GM18519 (cell line): Measurements from ENCODE around the gene CEP128.

Source experiments
- ATAC-seq: cut with Tn5 transposase; IDR thresholded peaks from one replicate; pipeline ENCODE4 v1.9.1; 2021; ENCODE audit warnings: mild to moderate bottlenecking, moderate library complexity; ENCODE audit not compliant: unreplicated experiment, low FRiP score

The CEP128 gene

DNA sequence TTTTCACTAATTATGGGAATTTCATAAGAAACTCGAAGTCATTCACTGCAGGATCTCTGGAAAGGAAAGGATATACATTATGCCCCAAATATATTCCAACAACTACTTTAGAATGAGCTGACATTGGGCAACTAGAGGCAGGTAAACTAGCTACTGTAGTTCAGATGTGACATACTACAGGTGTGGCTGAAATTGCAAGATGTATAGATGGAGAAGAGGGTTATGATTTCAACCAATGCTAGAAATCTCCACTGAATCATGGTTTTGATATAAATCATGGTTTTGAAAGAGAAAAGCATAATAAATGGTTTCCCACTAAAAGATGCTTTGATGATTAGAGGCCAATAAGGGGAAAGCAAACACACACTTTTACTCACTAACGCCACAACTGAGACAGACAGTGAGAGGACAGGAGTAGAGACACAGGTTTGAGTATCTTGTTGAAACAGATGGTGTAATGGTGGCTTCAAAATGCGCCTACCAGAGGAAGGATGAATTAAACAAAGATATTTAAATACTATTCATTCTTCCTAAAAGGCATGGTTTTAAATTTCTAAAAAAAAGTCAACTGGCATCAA is 434.2 kb downstream of the CEP128 start:
- no peak for ATAC-seq

DNA sequence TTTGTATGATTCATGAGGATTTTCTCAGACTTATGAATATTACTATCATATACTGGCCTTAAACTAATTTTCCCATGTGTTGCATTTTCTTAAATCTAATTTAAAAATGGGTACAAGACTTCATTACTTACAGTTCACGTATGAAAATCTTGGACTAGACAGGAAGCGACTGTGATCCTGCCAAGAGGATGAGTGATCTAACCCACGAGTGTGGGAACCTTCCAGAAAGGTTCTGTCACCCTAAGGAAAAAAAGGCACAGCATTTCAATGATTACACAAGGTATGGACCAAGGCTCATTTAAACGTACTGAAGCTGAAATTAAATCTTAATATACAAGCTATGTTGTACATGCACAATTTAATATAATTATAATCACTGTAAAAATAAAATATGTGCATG is 436.8 kb downstream of the CEP128 start:
- ATAC-seq, result no peak

DNA sequence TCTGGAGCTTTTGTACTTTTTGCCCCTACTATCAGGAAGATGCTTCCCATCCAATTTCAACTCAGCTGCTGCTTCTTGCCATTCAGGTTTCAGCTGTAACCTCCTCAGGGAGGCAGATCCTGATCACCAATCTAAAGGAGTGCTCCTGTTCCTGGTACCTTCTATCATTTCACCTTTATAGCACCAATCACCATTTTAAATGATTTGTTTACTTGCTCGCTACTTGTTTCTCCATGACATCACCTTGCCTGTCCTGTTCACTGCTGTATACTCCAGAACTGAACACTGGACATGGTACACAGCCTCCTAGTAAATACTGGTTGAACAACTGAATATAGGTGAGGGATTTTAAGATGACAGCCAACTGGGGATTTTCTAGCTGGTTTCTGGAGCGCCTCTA is 443.0 kb downstream of the CEP128 start:
- no peak for ATAC-seq

DNA sequence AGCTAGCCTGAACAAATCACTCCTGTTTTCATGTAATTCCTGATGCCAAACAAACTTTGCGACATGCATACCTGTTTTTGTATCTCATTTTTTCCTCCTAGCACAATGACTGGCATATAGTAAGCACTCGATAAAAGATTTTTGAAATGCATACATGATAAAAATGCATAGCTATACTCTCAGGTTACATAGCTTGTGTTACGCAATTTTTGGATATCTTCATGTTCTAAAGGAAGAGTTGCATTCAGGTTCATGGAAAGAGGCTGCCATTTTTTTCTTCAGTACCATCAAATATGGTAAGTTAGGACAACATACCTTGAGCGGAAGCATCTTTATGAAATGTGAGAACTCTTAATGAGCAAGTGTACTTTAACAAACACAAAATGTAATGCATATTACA is 445.4 kb downstream of the CEP128 start:
- ATAC-seq, result no peak

DNA sequence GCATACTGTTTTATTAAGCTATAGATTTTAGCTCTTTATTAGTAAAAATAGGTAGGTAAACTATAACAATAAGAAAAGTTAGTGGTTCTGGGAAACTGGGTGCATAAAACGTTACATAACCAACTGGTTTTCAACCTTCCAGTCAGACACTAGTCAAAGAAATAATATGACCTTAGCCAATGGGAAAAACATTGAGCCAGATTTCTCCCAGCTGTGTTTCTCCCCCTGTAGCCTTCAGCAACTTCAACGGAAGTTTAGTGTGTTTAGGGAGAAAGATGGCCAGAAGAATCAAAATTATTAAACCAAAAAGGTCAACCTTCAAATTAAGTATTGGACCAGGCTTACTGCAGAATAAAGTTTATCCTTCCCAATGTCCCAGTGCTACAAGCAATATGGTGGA is 446.8 kb downstream of the CEP128 start:
- no peak for ATAC-seq

DNA sequence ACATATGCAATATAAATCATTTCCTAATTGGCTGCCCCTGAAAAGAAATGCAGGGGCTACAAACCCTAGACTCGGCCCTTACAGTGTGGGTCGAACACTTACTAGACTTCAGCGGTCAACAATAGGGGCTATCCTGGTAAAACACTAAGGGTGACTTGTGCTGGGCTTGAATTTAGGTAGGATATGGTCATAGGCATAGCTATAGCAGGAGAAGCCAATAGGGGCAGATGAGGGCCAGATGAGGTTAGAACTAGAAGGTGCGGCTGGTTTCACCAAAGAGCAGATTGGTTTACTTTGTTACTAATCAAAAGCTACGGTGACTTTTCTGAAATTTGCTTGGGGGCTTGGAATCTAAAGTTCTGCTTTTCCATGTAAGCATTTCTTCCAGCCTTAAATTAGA is 447.9 kb downstream of the CEP128 start:
- no peak for ATAC-seq

DNA sequence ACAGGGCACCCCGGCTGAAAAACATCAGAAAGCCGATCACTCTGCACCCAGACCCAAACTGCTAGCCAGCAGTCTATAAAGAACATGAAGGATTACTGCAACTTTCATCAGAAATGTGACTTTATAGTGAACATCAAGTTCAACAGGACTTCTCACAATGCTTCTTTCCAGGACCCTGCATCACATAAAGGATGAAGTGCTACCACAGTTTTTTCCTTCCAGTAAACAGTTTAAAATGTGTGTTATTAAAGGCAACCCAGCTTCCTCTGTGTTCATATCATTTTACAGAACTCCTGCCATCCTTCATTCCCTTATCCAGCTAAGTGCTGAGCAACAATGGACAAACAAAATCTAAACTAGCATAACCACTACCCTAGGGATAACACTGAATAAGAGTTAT is 449.9 kb downstream of the CEP128 start:
- no peak for ATAC-seq

DNA sequence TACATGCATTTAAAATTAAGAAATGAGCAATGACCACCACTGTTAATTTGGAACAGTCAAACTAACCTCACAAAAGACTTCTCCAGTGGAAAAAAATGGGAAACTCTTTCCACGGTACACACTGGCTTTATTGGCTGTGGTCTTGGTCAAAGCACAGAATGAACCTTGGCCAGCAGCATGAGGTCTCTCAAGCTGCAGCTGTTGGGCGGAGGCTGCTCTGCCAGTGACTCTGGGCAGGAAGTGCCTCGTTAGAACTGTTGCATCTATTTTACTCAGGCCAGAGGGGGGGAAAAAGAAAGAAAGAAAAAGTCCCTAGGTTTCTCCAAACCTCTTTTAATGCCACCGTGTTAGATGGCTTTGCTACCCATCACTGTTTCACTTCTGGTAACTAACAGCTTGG is 450.4 kb downstream of the CEP128 start:
- ATAC-seq, result peak; percentile 83

DNA sequence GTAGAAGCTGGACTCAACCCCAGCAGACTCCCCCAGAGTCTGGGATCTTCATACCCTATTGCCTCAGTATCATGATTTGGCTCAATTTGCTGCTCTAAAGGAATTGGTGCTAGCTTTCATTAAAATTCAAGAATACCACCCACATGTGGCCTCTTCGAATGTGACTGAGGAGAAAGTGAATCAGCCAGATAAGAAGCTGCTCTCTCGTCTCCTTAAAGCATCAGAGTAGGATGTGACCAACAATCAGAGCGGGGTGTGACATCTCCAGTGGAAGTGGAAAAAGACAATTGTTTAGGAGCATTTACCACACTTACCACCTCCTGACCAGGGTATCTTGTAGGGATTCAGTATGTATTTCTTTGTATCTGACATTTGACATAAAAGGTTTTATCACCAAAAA is 452.0 kb downstream of the CEP128 start:
- no peak for ATAC-seq

DNA sequence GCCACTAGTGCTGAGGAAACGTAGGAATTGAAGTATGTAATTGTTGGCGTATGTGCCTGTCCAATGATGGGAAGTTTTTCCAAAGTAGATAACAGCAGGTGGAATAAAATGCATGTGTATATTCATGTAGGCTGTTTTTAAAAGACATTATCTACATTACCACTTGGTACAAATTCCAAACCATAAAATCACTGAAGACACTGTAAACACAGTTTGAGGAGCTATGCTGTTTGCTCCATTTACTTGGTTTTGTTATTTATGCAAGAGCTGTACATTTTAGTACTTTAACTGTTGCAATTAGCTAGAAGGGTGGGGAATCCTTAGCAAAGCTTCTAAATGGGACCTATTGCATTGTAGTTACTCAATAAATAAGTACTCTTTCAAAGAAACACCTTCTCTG is 455.8 kb downstream of the CEP128 start:
- no peak for ATAC-seq

DNA sequence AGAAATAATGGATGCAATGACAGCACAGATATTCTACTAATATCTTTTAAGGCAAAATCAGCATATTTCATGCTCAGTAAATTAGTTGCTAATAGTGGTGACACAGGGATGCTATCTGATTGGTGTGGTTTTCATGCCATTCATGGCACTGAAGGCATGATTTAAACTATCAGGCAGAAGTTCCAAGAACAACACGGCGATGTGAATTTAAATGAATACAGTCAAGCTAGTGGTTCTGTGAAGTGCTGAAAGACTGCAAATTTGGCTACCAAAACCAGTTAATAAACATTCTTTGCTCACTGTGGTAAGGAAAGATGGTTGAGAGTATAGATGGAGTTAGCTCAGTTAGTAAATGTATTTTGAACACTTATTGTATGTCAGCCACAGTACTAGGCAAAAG is 458.2 kb downstream of the CEP128 start:
- ATAC-seq, result no peak

DNA sequence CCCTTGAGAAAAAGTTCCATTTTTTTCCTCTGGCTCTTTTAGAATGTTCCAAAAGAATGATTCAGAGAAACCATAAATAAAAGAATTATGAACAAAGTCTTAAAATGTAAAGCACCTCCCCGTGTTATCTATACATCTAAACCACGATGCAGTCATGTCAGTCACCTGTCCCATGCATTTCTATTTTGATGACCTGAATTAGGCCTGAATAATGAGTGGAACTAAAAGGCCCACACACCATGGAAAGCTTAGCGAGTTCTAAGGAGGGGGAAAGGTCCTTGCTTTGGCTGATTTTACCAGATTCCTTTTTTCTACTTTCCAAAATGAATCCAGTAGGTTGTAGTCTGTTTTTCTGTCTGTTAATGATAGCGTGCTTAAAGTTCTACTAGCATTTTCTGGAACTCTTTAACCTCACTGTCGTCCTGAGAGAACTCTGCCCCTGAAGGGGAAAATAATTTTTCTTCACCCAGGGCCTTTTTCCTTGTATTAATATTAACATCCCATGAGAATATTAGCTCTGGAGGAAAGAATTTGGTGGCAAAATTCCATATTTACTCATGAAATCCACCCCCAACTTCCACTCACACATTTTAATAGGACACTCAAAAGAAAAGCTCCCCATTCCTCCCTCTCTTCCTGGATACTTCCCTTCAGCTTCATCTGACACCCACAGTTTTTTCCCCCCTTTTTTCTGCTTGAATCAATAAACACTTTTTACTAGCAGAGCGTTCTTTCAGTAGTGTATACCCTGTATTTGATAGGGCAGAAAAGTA is 464.0 kb downstream of the CEP128 start:
- ATAC-seq, result no peak

DNA sequence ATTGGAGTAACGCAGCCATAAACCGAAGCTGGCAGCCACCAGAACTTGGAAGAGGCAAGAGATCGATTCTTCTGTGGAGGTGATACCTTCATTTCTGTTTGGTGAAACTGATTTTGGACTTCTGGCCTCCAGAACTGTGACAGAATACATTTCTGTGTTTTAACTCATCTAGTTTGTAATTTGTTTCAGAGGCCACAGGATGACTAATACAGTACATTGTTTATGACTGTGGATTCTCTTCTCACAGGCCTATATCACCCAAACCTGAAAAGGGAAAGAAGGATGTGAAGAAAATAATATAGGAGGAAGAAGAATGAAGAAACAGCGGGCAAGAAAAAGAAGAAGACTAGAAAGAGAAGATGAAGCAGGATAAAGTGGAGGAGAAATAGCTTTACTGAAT is 466.5 kb downstream of the CEP128 start:
- no peak for ATAC-seq

DNA sequence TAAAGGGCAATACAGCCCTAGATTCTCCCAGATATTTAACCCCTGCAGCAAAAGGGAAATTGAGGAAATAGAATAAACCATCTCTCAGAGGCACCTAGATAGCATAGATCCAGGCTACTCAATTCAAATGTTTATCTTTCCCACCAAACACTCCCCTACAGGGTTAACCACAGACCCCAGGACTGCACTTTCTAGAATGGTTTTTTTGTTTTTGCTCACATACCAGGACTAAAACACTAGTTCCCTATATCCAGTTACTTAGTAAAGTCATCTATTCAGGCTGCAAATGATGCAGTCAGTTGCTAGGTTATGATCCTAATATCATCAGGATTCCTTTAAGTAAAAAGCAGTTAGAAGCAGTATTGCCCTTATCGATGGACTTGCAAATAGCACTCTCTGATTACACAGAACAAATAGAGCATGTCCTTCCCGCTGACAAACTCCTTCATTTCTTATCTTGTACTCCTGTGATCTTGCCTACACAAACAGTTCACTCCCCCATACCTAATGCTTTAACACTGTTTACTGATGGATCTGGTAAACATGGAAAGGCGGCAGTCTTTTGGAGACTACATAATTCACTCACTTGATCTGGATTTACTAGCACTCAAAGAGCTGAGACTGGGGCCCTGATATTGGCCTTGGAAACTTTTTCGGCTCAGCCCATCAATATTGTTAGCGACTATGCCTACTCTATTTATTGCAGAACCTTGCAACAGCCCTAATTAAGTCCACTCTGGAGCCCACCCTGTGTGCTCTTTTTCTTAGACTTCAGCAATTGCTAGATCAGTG is 473.0 kb downstream of the CEP128 start:
- ATAC-seq, result no peak

DNA sequence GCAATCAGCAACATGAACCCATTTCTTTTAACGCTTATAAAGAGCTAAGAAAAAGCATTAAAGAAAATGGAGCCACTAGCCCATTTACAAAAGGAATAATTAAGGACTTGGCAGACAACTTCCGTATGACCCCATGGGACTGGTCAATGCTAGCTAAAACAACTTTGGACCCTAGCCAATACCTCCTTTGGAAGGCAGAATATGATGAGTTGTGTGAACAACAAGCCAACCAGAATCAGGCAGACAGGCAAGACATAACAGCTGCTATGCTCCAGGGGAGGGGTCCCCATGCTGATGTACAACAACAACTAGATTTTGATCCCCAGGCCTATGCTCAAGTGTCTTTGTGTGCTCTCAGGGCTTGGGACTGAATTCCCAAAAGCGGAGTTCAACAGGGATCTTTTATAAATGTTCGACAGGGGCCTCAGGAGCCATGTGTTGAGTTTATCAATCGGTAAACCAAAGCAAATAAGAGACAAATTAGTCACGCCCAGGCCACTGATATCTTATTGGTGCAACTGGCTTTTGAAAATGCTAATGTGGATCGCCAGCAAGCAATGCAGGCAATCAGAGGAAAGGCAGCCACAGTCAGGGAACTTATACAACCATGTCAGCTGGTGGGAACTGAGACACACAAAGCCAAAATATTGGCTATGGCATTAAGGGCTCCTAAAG is 475.9 kb downstream of the CEP128 start:
- no peak for ATAC-seq

DNA sequence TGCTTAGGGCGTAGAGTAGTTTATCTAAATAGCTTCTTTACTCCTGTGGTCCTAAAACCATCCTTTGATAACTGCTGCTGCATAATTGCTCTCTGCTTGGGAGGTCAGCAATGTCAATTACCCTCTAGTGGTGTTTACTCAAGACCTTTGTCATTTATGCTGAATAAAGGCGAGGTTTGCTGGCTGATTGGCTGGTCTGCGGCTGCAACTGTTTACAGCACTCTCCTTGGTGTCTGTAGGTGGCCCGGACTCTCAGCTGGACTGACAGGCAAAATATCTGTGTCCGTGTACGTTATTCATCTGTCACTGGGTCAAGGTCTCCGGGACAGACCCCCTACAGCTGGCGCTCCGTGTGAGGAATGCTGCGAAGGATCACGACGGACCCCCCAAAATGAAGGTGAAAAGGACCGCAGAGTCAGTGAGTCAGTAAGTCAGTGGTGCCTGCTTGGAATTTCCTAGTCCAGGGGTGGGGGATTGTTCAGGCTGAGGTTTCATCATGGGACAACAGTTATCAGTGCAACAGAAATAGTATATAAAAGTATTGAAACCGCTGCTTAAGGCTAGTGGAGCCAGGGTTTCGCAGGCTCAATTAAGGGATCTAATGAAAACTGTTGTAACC is 476.9 kb downstream of the CEP128 start:
- ATAC-seq, result no peak

DNA sequence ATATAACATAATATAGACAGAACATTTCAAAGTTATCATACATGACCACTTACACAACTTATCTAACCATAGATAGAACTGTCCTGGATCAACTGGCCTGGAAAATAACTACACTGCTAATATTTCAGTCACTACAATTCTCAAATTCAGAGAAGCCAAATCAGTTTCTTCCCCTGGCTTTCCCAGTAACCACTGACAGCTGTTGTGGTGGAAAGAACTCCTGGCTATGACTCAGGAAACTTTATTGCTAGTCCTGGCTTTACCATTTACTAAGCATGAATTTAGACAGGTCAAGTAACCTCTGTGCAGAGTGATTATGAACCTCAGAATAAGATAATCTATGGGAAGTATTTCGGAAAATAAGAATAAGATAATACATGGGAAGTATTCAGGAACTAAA is 485.3 kb downstream of the CEP128 start:
- no peak for ATAC-seq

DNA sequence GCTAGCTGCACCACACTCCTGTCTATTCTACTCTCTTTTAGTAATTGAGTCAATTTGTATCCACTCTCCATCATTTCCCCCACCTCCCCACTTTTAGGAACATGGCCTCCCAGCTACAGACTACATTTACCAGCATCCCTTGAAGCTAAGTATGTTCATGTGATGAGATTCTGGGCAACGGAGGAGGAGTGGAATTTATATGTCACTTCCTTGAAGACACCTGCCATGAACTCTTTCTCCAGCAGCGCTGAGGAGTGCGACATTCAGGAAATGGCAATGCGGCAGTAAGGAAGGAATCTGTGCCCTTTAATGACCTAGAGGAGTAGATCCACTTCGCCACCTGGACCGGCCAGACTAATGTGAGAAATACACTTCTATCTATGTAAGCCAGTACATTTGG is 486.5 kb downstream of the CEP128 start:
- no peak for ATAC-seq

DNA sequence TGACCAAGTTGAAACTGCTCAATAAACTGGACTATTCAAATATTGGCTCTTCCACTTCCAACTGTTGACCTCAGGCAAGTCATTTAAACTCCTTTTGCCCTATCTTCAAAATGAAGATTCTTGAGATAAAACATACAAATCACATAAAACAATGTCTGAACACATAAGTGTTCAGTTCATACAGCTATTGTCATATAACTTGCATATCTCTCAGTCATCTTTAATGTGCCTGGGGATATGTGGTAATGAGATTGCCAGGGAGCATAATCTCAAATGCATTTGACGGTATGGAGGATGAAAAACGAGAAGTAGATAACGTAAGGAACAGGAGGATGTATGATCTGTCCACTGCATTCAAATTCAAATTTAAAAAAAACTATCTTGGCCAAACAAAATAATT is 493.3 kb downstream of the CEP128 start:
- ATAC-seq, result no peak

DNA sequence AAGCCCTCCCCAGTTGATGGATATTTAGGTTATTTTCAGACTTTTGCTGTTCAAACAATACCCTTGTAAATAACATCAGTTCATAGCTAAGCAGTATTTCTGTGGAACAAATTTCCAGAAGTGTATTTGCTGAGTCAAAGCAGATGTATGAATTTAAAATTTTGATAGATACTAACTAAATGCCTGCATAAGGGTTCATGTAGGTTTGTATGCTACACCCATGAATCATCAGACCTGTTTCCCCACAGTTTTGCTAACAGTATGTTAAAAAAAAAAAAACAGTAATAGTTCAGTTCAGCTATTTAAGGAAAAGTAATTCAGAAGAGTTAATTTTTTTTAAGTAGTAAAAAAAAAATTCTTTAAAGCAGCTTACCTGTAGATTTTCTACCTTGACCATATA is 494.1 kb downstream of the CEP128 start:
- no peak for ATAC-seq
